Gastrocnemius medialis (tissue), 4 donors: Measurements from ENCODE around the gene ATF7. TPM values are rescaled to one million over a fixed set of nuclear protein-coding genes. Genes with fewer than 3 reads are reported as not detected.
A peak's percentile ranks its signal among the peaks of the same experiment; 100 is the strongest.

ENCODE experiments used
- ATAC-seq, 2 donors: fragments of 150-250 bp; one replicate each; pipeline ENCODE4 v1.9.1; 2016
- DNase-seq, 2 donors: peaks; one replicate each; pipeline ENCODE4 v3.0.0-alpha.2; 2019
- H3K27ac ChIP-seq, 4 donors: fragments of 200-600 bp; sonication (generic); 1 replicate in 1 of 4; 2 replicates in 3 of 4; pipeline ENCODE4 v1.5.1; 2016 to 2018; ENCODE audit warnings: mild to moderate bottlenecking in 2 of 4, moderate library complexity in 1 of 4
- H3K27me3 ChIP-seq, 3 donors: fragments of 200-600 bp; sonication (generic) in 2 of 3; 1 replicate in 1 of 3; 2 replicates in 2 of 3; pipeline versions ENCODE4 v1.5.1 to v1.6.0; 2016 to 2019; ENCODE audit warnings: mild to moderate bottlenecking in 1 of 3, moderate library complexity in 1 of 3
- H3K36me3 ChIP-seq, 2 donors: fragments of 200-600 bp; sonication (generic) in 1 of 2; one replicate each; pipeline ENCODE4 v1.5.1; 2017 to 2018
- H3K4me1 ChIP-seq, 2 donors: fragments of 200-600 bp; sonication (generic) in 1 of 2; one replicate each; pipeline ENCODE4 v1.5.1; 2016 to 2017; ENCODE audit warnings: mild to moderate bottlenecking in 2 of 2
- H3K4me3 ChIP-seq, 4 donors: fragments of 200-600 bp; sonication (generic) in 3 of 4; 1 replicate in 1 of 4; 2 replicates in 3 of 4; pipeline ENCODE4 v1.5.1; 2016 to 2019; ENCODE audit warnings: mild to moderate bottlenecking in 2 of 4
- H3K9me3 ChIP-seq, 3 donors: fragments of 200-600 bp; sonication (generic) in 2 of 3; 1 replicate in 1 of 3; 2 replicates in 2 of 3; pipeline ENCODE4 v1.5.1; 2016 to 2019
- CTCF ChIP-seq, 5 experiments: fragments of 450-650 bp in 3 of 5; fragments of 200-600 bp in 2 of 5; sonication (generic) in 2 of 5; IDR thresholded peaks in 4 of 5; conservative IDR thresholded peaks in 1 of 5; 1 replicate in 4 of 5; 2 replicates in 1 of 5; pipeline ENCODE4 v1.5.1; 2016 to 2019; ENCODE audit warnings: antibody characterized with exemption in 5 of 5, mild to moderate bottlenecking in 3 of 5, moderate library complexity in 3 of 5
- POLR2A ChIP-seq, 2 donors: fragments of 450-650 bp; IDR thresholded peaks; one replicate each; pipeline ENCODE4 v1.6.1; 2017; ENCODE audit warnings: antibody characterized with exemption in 2 of 2, mild to moderate bottlenecking in 2 of 2, moderate library complexity in 2 of 2
- in situ Hi-C, 4 donors: fragments of 200-750 bp; cut with MboI; loops; one replicate each; pipeline versions ENCODE4 v1.15.0 to v1.8.0; 2017; ENCODE audit warnings: low sequenced_read_pairs in 4 of 4
- intact Hi-C: fragments of 100-400 bp; cut with DNase I; formaldehyde crosslinking; loops from one replicate; pipeline ENCODE4 v1.15.1; 2023; ENCODE audit warnings: low total_unique reads
- total RNA-seq, 4 donors: library from RNA; depleted of rRNA; stranded (reverse); fragments of >200 nt; gene quantifications; one replicate each; pipeline versions ENCODE4 v1.1.0 to v1.2.3, GENCODE V29; 2016

The ATF7 gene
- total RNA-seq, 4 donors from 2014 or later = 21.9 to 47.9 (median 26.3) TPM

DNA sequence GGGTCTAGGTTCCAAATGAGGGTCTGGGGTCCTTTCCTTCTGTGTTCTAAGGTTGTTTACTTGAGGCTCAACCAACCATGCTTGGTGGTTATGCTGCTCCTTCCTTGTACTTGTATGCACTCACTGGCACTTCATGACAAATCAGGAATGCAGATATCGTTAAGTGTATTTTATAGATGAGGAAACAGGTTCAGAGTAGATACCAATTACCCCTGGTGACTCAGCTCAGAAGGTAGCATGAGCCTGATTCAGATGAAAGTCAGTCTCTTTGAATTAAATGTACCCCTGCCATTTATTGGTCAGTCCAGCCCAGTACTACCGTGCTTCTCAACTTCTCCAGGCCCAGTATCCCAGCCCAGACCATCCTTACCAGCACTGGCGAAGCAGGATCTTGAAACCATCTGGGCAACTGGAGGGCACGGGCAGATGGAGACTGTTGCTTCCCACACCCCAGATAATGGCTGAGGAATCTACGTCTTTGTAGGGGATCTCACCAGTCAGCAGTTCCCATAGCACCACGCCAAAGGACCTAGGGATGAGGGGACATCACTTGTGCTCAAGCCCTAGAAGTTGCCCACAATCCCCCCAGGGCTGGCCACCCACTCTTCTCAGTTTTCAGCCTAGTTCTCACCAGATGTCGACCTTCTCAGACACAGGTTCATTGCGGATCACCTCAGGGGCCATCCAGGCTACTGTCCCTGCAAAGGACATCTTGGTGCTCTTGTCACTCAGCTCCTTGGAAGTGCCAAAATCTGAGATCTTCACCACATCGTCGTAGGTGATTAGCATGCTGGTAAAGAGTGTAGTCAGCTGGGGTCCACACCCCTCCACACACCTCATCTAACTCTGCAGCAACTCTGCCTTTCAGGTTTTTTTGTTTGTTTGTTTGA, 141.3 kb downstream of the ATF7 start:
- DNase-seq (peak in 1 of 2 donors; percentile 12), ATAC-seq (no peak)
- TF ChIP-seq CTCF (IDR thresholded peaks at IDR 0.05 in 4 of 5, conservative IDR thresholded peaks at IDR 0.05 in 1 of 5) (no peak), POLR2A (IDR thresholded peaks at IDR 0.05) (no peak)
- H3K4me1 ChIP-seq = no peaks in the 10 kb centered on the region
- no peaks in the 10 kb centered on the region for H3K27me3 ChIP-seq
- peaks cover 0 to 26% of the 10 kb centered on the region in 2 donors for H3K36me3 ChIP-seq
- H3K9me3 ChIP-seq = no peaks in the 10 kb centered on the region
- in situ Hi-C loops (no loop called here), intact Hi-C loops (no loop called here)
- H3K27ac ChIP-seq = no peak overlapping the region
- H3K4me3 ChIP-seq = no peak overlapping the region

- Histone ChIP-seq H3K4me3 (no peak overlapping the region), H3K9me3 (no peaks in the 10 kb centered on the region), H3K27me3 (no peaks in the 10 kb centered on the region), H3K4me1 (peaks cover under 1 to 6% of the 10 kb centered on the region in 2 donors), H3K27ac (no peak overlapping the region), H3K36me3 (peaks cover 0 to 35% of the 10 kb centered on the region in 2 donors)
- TF ChIP-seq CTCF (IDR thresholded peaks at IDR 0.05 in 4 of 5, conservative IDR thresholded peaks at IDR 0.05 in 1 of 5) (no peak), POLR2A (IDR thresholded peaks at IDR 0.05) (no peak)
- in situ Hi-C loops = no loop called here
- peak in 1 of 2 donors; percentile 7 for DNase-seq
- no peak for ATAC-seq
- intact Hi-C loops = no loop called here
Measured at GRCh38 chr12:53483979-53484377, 142.2 kb downstream of the ATF7 start.

- intact Hi-C loops = no loop called here
Measured at GRCh38 chr12:53483225-53483978, 142.8 kb downstream of the ATF7 start.

DNA sequence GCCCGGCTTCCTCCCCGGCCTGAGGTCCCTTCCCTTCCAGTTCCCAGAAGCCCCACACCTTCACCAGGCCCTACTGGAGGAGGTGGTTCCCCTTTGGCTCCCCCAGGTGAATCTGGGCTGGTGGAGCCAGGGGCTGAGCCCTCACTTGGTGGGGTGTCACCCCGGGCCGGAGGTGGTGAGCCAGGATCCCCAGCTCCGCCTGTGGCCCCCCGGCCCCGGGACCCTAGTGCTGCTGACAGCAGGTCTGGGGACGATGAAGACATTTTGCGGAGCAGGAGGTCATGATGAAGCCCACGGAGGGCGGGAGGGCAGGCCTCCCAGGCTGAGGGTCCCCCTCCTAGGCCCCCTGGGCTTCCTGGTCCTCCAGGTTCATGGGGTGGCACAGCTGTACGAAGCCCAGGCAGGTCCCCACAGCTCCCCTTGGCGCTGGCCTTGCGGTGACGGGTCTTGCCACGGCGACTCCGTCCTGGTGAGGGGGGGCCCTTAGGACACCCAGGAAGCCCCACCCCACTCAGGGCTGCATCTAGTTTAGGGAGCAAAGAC, 143.5 kb downstream of the ATF7 start:
- Histone ChIP-seq H3K4me3 (no peak overlapping the region), H3K27me3 (no peaks in the 10 kb centered on the region), H3K36me3 (peaks cover 0 to 45% of the 10 kb centered on the region in 2 donors), H3K9me3 (no peaks in the 10 kb centered on the region), H3K27ac (peak overlapping the region in 3 of 4 donors; percentile 22 to 53 (median 53)), H3K4me1 (peaks cover 11 to 19% of the 10 kb centered on the region in 2 donors)
- in situ Hi-C loops = no loop called here
- ATAC-seq (no peak), DNase-seq (peak in 1 of 2 donors; percentile 23)
- intact Hi-C loops = no loop called here
- TF ChIP-seq POLR2A (IDR thresholded peaks at IDR 0.05) = no peak
- TF ChIP-seq CTCF (IDR thresholded peaks at IDR 0.05 in 4 of 5, conservative IDR thresholded peaks at IDR 0.05 in 1 of 5) = no peak

More at GRCh38 chr12:53483225-53483978, 142.8 kb downstream of the ATF7 start:
- Histone ChIP-seq H3K27me3 (no peaks in the 10 kb centered on the region), H3K27ac (peak overlapping the region in 1 of 4 donors; percentile 53), H3K4me1 (peaks cover 4 to 12% of the 10 kb centered on the region in 2 donors), H3K9me3 (no peaks in the 10 kb centered on the region), H3K36me3 (peaks cover 0 to 38% of the 10 kb centered on the region in 2 donors), H3K4me3 (no peak overlapping the region)
- no peak for ATAC-seq
- in situ Hi-C loops = no loop called here
- peak in 1 of 2 donors; percentile 18 for DNase-seq
- TF ChIP-seq POLR2A (IDR thresholded peaks at IDR 0.05) (no peak), CTCF (IDR thresholded peaks at IDR 0.05 in 4 of 5, conservative IDR thresholded peaks at IDR 0.05 in 1 of 5) (no peak)
